Brain microvascular endothelial cell (primary cell): ENCODE data around the gene WNT3.
A peak's percentile ranks its signal among the peaks of the same experiment; 100 is the strongest.

Experiments
- DNase-seq: peaks from one replicate; pipeline ENCODE4 v3.0.0-alpha.2; 2020
- H3K27ac ChIP-seq: fragments of 250-450 bp; sonication (Bioruptor Pico); 2 replicates; pipeline ENCODE4 v1.5.1; 2020; ENCODE audit warnings: mild to moderate bottlenecking, moderate library complexity
- H3K27me3 ChIP-seq: fragments of 250-450 bp; sonication (Bioruptor Pico); replicated peaks from 2 replicates; pipeline ENCODE4 v1.5.1; 2020; ENCODE audit warnings: mild to moderate bottlenecking
- H3K36me3 ChIP-seq: fragments of 250-450 bp; sonication (Bioruptor Pico); replicated peaks from 2 replicates; pipeline ENCODE4 v1.5.1; 2020; ENCODE audit warnings: mild to moderate bottlenecking
- H3K4me3 ChIP-seq: 2 replicates; pipeline ENCODE4 v1.5.1; 2011; ENCODE audit warnings: low read depth, mild to moderate bottlenecking, control low read depth, low read length, moderate library complexity
- CTCF ChIP-seq: IDR thresholded peaks from 2 replicates; pipeline ENCODE4 v1.5.1; 2011; ENCODE audit warnings: low read depth, mild to moderate bottlenecking, moderate library complexity, low read length, control low read depth, inconsistent platforms; ENCODE audit errors: missing control alignments
- in situ Hi-C: cut with HindIII; loops from 2 replicates; pipeline ENCODE4 v1.10.0; 2017; ENCODE audit warnings: low sequenced_read_pairs, low pct_ligation_motif_present

Gene WNT3

GRCh38 chr17:46787478-46787877, 31.0 kb downstream of the WNT3 start:
- DNase-seq, result no peak
- H3K27me3 ChIP-seq, result peaks cover 7% of the 10 kb centered on the region
- no peaks in the 10 kb centered on the region for H3K36me3 ChIP-seq
- in situ Hi-C loops, result no loop called here
- no peak overlapping the region for H3K4me3 ChIP-seq
- H3K27ac ChIP-seq, result no peak overlapping the region
- TF ChIP-seq CTCF, result no peak

DNA sequence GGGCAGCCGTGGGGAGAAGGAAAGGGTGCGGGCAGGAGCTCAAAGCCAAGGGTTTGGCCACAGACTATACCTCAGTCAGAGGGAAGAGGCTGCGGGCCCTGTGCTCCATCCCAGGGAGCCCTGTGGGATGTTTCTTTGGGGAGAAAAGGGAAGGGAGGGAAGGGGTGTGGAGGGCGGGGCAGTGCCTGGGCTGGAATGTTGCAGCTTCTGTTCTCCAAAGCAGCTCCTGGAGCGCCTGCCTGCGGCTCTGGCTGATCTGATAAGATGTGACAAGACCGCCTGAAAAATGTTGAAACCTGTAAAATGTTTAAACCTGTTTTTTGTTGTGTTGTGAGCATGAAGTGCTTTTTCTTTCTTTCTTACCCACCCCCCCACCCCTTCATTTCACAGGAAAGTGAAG, 32.8 kb downstream of the WNT3 start:
- Histone ChIP-seq H3K4me3 (no peak overlapping the region), H3K27ac (no peak overlapping the region), H3K27me3 (peaks cover 7% of the 10 kb centered on the region), H3K36me3 (no peaks in the 10 kb centered on the region)
- in situ Hi-C loops, result no loop called here
- no peak for DNase-seq
- no peak for TF ChIP-seq CTCF

DNA sequence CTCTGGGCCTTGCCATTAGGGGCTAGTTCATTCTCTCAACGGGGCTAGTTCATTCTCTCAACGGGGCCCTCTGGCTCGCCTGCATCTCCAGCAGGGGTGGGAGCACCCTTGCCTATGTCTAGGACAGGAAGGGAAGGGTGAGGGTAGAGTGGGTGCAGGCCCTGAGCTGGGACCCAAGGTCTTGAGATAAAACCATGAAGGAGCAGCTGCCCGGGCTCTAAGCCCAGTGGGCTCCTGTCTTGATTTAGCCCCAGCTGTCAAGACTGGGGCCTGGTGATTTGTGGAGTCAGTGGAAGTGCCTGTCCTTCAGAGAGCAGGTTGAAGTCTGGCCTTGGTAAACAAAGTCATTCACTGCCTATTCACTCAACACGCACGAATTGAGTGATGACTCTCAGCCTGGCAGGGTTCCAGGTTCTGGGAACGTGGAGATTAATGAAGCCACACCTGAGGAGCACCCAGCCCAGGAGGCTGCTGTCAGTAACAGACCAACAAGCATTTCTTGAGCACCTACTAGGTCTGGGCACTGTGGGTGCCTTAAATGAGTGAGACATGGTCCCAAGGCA, 35.4 kb downstream of the WNT3 start:
- TF ChIP-seq CTCF, result no peak
- no peaks in the 10 kb centered on the region for H3K36me3 ChIP-seq
- no peak overlapping the region for H3K27ac ChIP-seq
- no peak overlapping the region for H3K4me3 ChIP-seq
- in situ Hi-C loops, result no loop called here
- DNase-seq, result no peak
- H3K27me3 ChIP-seq, result peaks cover 4% of the 10 kb centered on the region

GRCh38 chr17:46782250-46782953, 36.1 kb downstream of the WNT3 start:
- no peak overlapping the region for H3K27ac ChIP-seq
- TF ChIP-seq CTCF, result peak; percentile 92
- H3K36me3 ChIP-seq, result no peaks in the 10 kb centered on the region
- in situ Hi-C loops, result no loop called here
- peaks cover 4% of the 10 kb centered on the region for H3K27me3 ChIP-seq
- H3K4me3 ChIP-seq, result no peak overlapping the region
- no peak for DNase-seq

DNA sequence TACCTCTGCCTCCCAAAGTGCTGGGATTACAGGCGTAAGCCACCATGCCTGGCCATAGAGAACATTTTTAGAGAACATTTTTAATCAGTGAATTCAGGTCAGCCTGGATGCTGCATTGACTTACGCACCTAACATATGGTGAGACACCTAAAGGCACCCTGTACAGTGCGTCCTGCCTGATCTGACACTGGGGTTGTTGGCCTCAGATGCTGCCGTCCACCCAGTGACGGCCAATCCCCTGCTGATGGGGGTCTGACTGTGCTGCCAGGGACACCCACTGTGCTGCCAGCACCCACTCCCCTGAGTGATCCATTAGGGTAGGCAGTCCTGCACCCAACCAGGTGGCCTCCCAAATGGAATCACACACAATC, 38.5 kb downstream of the WNT3 start:
- peaks cover 2% of the 10 kb centered on the region for H3K27me3 ChIP-seq

More for the DNA sequence above, 38.5 kb downstream of the WNT3 start:
- Histone ChIP-seq H3K36me3 (no peaks in the 10 kb centered on the region), H3K27ac (no peak overlapping the region), H3K4me3 (no peak overlapping the region)
- DNase-seq, result no peak
- TF ChIP-seq CTCF, result no peak
- in situ Hi-C loops, result no loop called here
